Sciatic nerve (tissue), 2 donors: ENCODE results near the gene SRPK2. TPM values are rescaled to one million over a fixed set of nuclear protein-coding genes. Genes with fewer than 3 reads are reported as not detected.
"Not testable (repeated sequence)": the region's sequence is repeated elsewhere in the genome, so short reads cannot be mapped to it uniquely, and the experiment has no call there.

Source experiments
- ATAC-seq: fragments of 200-7000 bp; cut with Tn5 transposase; one replicate; pipeline ENCODE4 v1.9.1; 2020; ENCODE audit warnings: mild to moderate bottlenecking, moderate library complexity
- DNase-seq: peaks from one replicate; pipeline ENCODE4 v3.0.0-alpha.2; 2020; ENCODE audit warnings: low spot score
- intact Hi-C: fragments of 100-400 bp; cut with DNase I; formaldehyde crosslinking; loops from one replicate; pipeline ENCODE4 v1.14.2; 2022
- total RNA-seq: library from RNA; stranded (reverse); fragmentation: NEBNext Ultra II Directional; extraction: Animal tissue kit (Norgen Biotek cat#: 25700); gene quantifications from one replicate; pipeline ENCODE4 v1.2.1, GENCODE V29; 2021
- donor health status: DM: no; HTN: no; CAD: no.
- donor health status: DM: no; HTN: no; CAD: no.

The SRPK2 gene
- total RNA-seq, 1 donor from 2014 or later: 72.8 TPM

- ATAC-seq (peak; percentile 79), DNase-seq (peak; percentile 69)
- intact Hi-C loops: no loop called here
Observed at GRCh38 chr7:105387508-105388355, 989 bp downstream of the SRPK2 start.

GRCh38 chr7:105377903-105378302 is 10.8 kb downstream of the SRPK2 start:
- DNase-seq: no peak
- intact Hi-C loops: no loop called here
- ATAC-seq: no peak

- DNase-seq (no peak), ATAC-seq (no peak)
- intact Hi-C loops: no loop called here
Observed at GRCh38 chr7:105376908-105377533, 11.7 kb downstream of the SRPK2 start.

- intact Hi-C loops: no loop called here
- no peak for ATAC-seq
- no peak for DNase-seq
Observed at GRCh38 chr7:105369944-105370343, 18.8 kb downstream of the SRPK2 start.

- intact Hi-C loops: no loop called here
- ATAC-seq: no peak
- DNase-seq: no peak
Observed at GRCh38 chr7:105367458-105367857, 21.3 kb downstream of the SRPK2 start.

GRCh38 chr7:105365541-105366534 is 22.9 kb downstream of the SRPK2 start:
- intact Hi-C loops: no loop called here
- DNase-seq (no peak), ATAC-seq (no peak)

GRCh38 chr7:105364684-105365083 is 24.0 kb downstream of the SRPK2 start:
- no peak for DNase-seq
- intact Hi-C loops: no loop called here
- ATAC-seq: no peak

- ATAC-seq, intact Hi-C loops, DNase-seq: not testable (repeated sequence)
Observed at GRCh38 chr7:105363657-105364056, 25.1 kb downstream of the SRPK2 start.

GRCh38 chr7:105362685-105363084 is 26.0 kb downstream of the SRPK2 start:
- ATAC-seq, intact Hi-C loops, DNase-seq: not testable (repeated sequence)

GRCh38 chr7:105361995-105362394 is 26.7 kb downstream of the SRPK2 start:
- ATAC-seq, intact Hi-C loops, DNase-seq: not testable (repeated sequence)

- ATAC-seq, intact Hi-C loops, DNase-seq: not testable (repeated sequence)
Observed at GRCh38 chr7:105360149-105360548, 28.6 kb downstream of the SRPK2 start.

- no peak for ATAC-seq
- intact Hi-C loops: no loop called here
- no peak for DNase-seq
Observed at GRCh38 chr7:105355701-105356100, 33.0 kb downstream of the SRPK2 start.

GRCh38 chr7:105354383-105354782 is 34.3 kb downstream of the SRPK2 start:
- no peak for ATAC-seq
- intact Hi-C loops: no loop called here

GRCh38 chr7:105353752-105354328 is 34.9 kb downstream of the SRPK2 start:
- no peak for DNase-seq
- peak; percentile 39 for ATAC-seq
- intact Hi-C loops: no loop called here

More at GRCh38 chr7:105354383-105354782, 34.3 kb downstream of the SRPK2 start:
- DNase-seq: no peak

- intact Hi-C loops: no loop called here
- DNase-seq (no peak), ATAC-seq (no peak)
Observed at GRCh38 chr7:105352901-105353668, 35.6 kb downstream of the SRPK2 start.

- peak; percentile 83 for DNase-seq
- intact Hi-C loops: no loop called here
- ATAC-seq: peak; percentile 95
Observed at GRCh38 chr7:105352018-105352612, 36.6 kb downstream of the SRPK2 start.

GRCh38 chr7:105350906-105351305 is 37.8 kb downstream of the SRPK2 start:
- no peak for DNase-seq
- intact Hi-C loops: no loop called here
- ATAC-seq: no peak

GRCh38 chr7:105348177-105348576 is 40.5 kb downstream of the SRPK2 start:
- DNase-seq, ATAC-seq: not testable (repeated sequence)
- intact Hi-C loops: loop anchor here (10.0 kb wide), 1 partner anchor 193 kb away; no protein-coding TSS in a partner anchor
